ENCODE results near the gene TNK1.
"Not testable (repeated sequence)": the region's sequence is repeated elsewhere in the genome, so short reads cannot be mapped to it uniquely, and the experiment has no call there.

Gene TNK1

DNA sequence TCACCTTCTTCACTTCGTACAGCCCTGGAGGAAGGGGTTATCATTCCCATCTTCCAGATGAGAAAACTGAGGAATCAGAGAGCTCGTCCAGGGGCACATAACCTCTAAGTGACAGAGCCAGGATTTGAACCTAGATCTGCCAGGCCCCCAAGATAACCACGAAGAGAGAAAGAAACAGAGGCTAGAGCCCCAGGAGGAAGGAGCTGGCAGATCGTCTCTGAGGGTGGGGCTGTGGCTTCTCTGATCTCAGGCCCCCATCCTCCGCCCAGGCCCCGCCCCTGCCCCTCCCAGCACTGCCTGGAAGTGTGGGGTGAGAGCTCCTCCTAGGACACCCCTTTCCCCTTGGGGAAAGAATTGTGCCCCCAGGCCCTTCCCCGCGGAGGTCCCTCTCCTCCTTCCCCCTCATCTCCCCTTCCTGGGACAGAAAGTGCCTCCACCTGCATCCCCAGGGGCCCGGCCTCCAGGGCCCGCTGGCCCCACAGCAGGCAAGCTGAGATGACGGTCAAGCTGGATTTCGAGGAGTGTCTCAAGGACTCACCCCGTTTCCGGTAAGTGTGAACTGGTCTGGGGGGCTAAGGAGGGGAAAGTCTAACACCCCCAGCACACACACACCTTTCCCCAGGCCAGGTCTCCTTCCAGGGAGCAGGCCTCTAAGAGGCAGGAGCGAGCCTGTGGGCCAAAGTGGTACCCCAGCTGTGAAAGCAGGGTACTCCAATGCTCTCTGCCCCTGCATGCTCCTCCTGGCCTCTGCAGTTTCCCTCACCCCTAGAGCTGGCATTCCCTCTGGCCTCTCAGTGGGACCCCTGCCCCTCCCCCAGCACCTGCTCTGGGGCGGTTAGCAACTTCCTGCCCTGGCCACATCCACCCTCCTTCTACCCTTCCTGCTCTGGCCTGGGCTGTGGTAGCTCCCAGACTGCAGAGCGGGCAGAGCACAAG is 44.4 kb upstream of the TNK1 start, which contains the start of gene ACAP1:
ACAP1 (plus strand) TSS at position 290 of the 936 bp plus-strand sequence; CDS start at position 496, 206 bp downstream.
- Histone ChIP-seq H3K27me3 (ENCODE audit: insufficient read depth, poor library complexity, severe bottlenecking) (no peaks in the 10 kb centered on the region), H3K9me3 (ENCODE audit: severe bottlenecking) (no peaks in the 10 kb centered on the region), H3K4me1 (ENCODE audit: insufficient read depth, poor library complexity, severe bottlenecking) (no peaks in the 10 kb centered on the region), H3K4me3 (ENCODE audit: severe bottlenecking) (no peak within 1 kb of the TSS), H3K36me3 (ENCODE audit: low read depth) (no peaks in the 10 kb centered on the region), H3K27ac (ENCODE audit: poor library complexity, severe bottlenecking) (no peak within 1 kb of the TSS)
- DNase-seq (ENCODE audit: low spot score) (peak; percentile 36), ATAC-seq (ENCODE audit: low read depth) (no peak)
- no peak for TF ChIP-seq CTCF (IDR thresholded peaks at IDR 0.05; ENCODE audit: poor library complexity, severe bottlenecking)

- H3K4me3 ChIP-seq (ENCODE audit: severe bottlenecking); H3K27ac ChIP-seq (ENCODE audit: poor library complexity, severe bottlenecking); H3K4me1 ChIP-seq (ENCODE audit: insufficient read depth, poor library complexity, severe bottlenecking); H3K36me3 ChIP-seq (ENCODE audit: low read depth); H3K9me3 ChIP-seq (ENCODE audit: severe bottlenecking); DNase-seq (ENCODE audit: low spot score); ATAC-seq (ENCODE audit: low read depth); H3K27me3 ChIP-seq (ENCODE audit: insufficient read depth, poor library complexity, severe bottlenecking): not testable (repeated sequence)
Observed at GRCh38 chr17:7337600-7337999, 43.3 kb upstream of the TNK1 start.

- ATAC-seq (ENCODE audit: low read depth) (no peak), DNase-seq (ENCODE audit: low spot score) (no peak)
- no peak overlapping the region for H3K27ac ChIP-seq (ENCODE audit: poor library complexity, severe bottlenecking)
- no peak for TF ChIP-seq CTCF (IDR thresholded peaks at IDR 0.05; ENCODE audit: poor library complexity, severe bottlenecking)
- no peaks in the 10 kb centered on the region for H3K4me1 ChIP-seq (ENCODE audit: insufficient read depth, poor library complexity, severe bottlenecking)
- H3K36me3 ChIP-seq (ENCODE audit: low read depth), result no peaks in the 10 kb centered on the region
- H3K9me3 ChIP-seq (ENCODE audit: severe bottlenecking), result no peaks in the 10 kb centered on the region
- no peak overlapping the region for H3K4me3 ChIP-seq (ENCODE audit: severe bottlenecking)
- H3K27me3 ChIP-seq (ENCODE audit: insufficient read depth, poor library complexity, severe bottlenecking), result peaks cover 8% of the 10 kb centered on the region
Observed at GRCh38 chr17:7340179-7340578, 40.7 kb upstream of the TNK1 start.

DNA sequence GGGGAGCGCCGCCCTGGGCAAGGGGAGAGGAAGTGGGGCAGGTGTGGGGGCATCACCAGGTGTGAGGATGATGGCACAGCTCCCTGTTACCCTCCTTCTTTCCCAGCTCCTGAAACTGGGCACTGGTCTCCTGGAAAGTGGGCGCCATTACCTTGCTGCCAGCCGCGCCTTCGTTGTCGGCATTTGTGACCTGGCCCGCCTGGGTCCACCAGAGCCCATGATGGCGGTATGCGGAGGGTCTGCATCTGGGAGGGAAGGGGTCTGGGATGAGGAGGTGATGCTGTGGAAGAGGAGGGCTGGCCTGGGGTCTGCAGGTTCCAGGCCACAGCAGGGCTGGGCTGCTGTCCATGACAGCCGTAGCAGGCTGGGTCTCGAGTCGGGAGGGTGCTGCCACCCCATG is 39.0 kb upstream of the TNK1 start:
- Histone ChIP-seq H3K4me1 (ENCODE audit: insufficient read depth, poor library complexity, severe bottlenecking) (no peaks in the 10 kb centered on the region), H3K4me3 (ENCODE audit: severe bottlenecking) (no peak overlapping the region), H3K9me3 (ENCODE audit: severe bottlenecking) (no peaks in the 10 kb centered on the region), H3K27ac (ENCODE audit: poor library complexity, severe bottlenecking) (no peak overlapping the region), H3K27me3 (ENCODE audit: insufficient read depth, poor library complexity, severe bottlenecking) (peaks cover 8% of the 10 kb centered on the region), H3K36me3 (ENCODE audit: low read depth) (no peaks in the 10 kb centered on the region)
- peak; percentile 58 for DNase-seq (ENCODE audit: low spot score)
- ATAC-seq (ENCODE audit: low read depth), result no peak
- no peak for TF ChIP-seq CTCF (IDR thresholded peaks at IDR 0.05; ENCODE audit: poor library complexity, severe bottlenecking)

GRCh38 chr17:7343250-7343649 is 37.6 kb upstream of the TNK1 start:
- TF ChIP-seq CTCF (IDR thresholded peaks at IDR 0.05; ENCODE audit: poor library complexity, severe bottlenecking), result no peak
- Histone ChIP-seq H3K9me3 (ENCODE audit: severe bottlenecking) (no peaks in the 10 kb centered on the region), H3K36me3 (ENCODE audit: low read depth) (no peaks in the 10 kb centered on the region), H3K4me3 (ENCODE audit: severe bottlenecking) (no peak overlapping the region), H3K27me3 (ENCODE audit: insufficient read depth, poor library complexity, severe bottlenecking) (peaks cover 8% of the 10 kb centered on the region), H3K27ac (ENCODE audit: poor library complexity, severe bottlenecking) (no peak overlapping the region), H3K4me1 (ENCODE audit: insufficient read depth, poor library complexity, severe bottlenecking) (no peaks in the 10 kb centered on the region)
- DNase-seq (ENCODE audit: low spot score) (peak; percentile 61), ATAC-seq (ENCODE audit: low read depth) (no peak)

All from RWPE2 (cell line).